ENCODE results near the gene GALT.

GRCh38 chr9:34630402-34631154 lies 15.9 kb upstream of the GALT start:
- TF ChIP-seq CTCF (IDR thresholded peaks at IDR 0.05), result no peak
- no peak for TF ChIP-seq POLR2A (IDR thresholded peaks at IDR 0.05)
- no peak for TF ChIP-seq EP300 (IDR thresholded peaks at IDR 0.05)
